Hematopoietic multipotent progenitor cell treated with erythropoietin and hydrocortisone succinate and interleukin-3 and kit ligand, for 6 days (in vitro differentiated cells): ENCODE measurements around the gene RAPGEF6.
"Not testable (repeated sequence)": the region's sequence is repeated elsewhere in the genome, so short reads cannot be mapped to it uniquely, and the experiment has no call there.

Experiments
- DNase-seq: peaks from one replicate; pipeline ENCODE4 v3.0.0-alpha.2; 2015

Gene RAPGEF6

DNA sequence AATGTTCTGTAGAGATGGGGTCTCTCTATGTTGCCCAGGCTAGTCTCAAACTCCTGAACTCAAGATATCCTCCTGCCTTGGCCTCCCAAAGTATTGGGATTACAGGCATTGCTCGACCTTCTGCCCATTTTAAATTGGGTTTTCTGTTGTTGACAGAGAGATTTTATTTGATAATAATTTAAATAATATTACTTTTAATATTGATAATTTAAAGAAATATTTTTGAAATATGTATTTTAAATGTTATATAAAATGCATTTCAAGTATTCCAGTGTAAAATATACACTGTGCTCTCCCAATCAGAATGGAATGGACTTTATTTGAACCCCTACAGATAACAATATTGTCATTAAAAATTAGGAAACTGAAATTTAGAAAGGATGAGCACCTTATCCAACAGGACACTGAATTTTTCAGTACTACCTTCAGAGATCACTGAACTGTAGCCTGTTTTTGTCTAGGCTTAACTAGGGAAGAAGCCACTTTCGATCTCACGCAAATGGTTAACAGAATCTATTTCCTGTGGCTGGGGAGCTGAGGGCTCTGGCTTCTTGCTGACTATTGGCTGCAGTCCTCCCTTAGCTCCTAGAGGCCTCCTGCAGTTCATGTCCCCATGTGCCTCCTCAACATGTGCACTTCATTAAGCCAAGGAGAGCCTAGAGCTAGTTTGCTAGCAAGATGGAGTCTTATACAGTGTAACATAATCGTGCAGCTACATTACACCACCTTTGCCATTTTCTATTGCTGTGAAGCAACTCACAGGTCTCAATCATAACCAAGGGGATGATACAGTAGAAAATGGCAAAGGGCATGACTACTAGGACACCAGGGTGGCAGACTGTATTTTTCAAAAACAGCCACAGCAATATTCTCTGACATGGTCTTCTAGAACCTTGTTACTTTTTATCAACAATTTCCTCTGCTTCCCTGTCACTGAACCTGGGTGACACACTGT is 221.1 kb downstream of the RAPGEF6 start:
- DNase-seq, result no peak

DNA sequence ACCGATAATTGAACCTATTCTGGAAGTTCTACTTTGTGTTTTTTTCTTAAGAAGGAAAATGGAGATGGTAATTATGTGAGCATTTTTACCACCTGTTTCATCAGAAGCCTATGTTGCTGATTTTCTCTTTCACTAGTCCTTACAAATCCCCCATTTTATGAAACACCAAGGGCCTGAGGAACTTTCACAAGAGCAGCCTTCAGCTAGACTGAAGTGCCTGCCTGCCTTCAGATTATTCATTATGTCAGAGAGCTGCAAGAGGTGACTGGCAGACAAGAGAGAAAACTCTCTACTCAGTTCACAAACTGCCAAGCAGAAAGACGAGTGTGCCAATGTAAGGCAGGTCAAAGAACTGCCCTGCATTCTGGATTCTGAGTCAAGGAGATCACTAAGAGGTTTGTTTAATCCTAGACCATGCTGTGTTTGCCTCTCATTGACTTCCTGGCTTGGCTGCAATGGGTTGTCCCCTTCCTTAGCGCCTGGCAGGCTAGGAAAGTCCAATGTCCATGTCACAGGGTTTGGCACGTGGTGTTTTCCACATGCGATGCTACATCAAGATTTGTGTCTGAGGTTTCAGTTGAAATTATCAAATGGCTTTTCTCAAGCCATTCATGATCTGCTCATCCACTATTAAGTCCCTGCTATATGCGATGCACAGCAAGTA is 227.9 kb downstream of the RAPGEF6 start:
- no peak for DNase-seq

DNA sequence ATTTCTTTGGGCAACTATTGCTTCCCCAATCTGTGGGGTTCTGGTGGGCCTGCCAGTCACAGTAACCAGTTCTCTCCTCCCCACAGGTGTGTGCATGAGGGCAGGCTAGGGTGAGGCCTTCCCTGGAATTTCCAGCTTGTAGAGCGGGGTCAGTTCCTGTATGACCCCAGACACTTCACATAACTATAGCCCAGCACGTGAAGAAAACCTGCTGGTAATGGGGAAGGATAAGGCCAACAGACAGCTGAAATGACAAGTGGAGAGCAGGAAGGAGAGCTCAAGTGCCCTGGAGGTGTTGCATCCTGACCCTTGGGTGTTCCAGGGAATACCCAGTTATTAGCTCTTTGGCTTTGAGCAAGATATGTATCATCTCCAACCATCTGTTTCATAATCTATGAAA is 229.0 kb downstream of the RAPGEF6 start:
- no peak for DNase-seq

DNA sequence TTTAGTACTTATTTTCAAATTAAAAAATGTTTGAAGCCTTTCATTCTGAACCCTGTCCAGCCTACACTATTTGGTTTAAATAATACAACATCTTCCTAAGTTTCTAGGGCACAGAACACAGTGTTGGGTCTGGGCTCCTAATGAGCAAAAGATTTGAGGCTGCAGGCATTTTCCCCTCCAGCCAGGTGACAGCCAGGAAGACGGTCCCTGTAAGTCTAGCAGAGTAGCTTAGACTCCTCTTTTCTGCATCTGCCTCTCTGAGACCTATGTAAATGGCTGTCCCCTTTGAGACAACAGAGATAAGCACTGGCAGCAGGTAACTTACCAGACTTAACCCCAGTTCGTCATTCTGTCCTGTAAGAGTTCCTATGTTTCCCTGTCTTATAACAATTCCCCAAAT is 229.4 kb downstream of the RAPGEF6 start:
- DNase-seq, result no peak

DNA sequence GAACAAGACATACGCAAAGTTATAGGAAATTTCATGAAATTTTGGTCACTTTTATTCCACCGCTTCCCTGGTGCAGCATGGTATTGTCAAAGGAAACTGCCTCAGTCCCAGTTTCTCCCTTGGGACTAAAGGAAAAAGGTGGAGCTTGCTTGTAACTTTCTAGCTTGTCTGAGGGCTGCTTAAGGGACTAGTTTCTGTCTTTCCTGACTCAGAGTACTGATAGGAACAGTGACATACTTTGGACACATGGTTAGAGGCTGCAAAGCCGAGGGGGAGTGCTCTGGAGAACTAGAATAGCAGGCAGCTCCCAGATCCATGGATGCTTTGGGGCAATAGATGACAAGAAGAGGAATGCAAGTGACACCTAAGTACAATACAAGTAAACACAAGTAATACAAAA is 234.4 kb downstream of the RAPGEF6 start:
- no peak for DNase-seq

DNA sequence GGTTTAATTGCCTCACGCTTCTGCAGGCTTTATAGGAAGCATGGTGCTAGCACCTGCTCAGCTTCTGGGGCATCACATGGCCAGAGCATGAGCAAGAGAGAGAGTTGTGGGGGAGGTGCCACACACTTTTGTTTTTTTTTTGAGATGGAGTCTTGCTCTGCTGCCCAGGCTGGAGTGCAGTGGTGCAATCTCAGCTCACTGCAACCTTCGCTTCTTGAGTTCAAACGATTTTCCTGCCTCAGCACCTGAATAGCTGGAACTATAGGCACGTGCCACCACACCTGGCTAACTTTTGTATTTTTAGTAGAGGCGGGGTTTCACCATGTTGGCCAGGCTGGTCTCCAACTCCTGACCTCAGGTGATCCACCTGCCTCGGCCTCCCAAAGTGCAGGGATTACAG is 236.0 kb downstream of the RAPGEF6 start:
- DNase-seq, result not testable (repeated sequence)

DNA sequence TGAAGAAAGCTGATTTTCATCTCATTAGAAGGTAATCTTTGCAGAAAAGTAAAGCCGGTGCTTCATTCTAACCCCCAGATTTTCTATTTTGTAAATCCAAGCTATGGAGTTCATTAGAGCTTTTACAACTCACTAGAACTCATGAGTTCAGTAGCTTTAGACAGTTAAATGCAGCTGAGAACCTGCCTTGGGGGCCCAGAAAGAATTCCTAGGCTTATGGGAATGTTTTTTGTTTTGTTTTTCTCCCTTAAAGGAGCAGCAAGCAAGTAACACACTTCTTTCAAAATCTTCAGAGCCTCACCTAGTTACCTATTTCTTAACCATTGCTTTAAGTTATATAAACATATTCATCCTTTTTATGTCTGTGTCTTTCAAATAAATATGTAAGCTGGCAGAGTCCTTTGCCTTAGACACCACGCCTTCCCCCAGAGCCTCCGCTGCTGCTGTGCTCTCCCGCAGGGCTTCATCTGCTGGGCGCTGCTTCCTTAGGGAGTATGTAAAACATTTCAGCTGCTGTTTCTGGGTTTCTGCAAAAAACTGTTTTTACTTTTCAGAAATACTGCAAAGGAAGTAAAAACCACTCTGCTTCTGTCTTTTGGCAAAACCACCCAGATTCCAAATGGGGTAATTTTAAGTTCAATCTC is 238.3 kb downstream of the RAPGEF6 start:
- DNase-seq, result no peak

DNA sequence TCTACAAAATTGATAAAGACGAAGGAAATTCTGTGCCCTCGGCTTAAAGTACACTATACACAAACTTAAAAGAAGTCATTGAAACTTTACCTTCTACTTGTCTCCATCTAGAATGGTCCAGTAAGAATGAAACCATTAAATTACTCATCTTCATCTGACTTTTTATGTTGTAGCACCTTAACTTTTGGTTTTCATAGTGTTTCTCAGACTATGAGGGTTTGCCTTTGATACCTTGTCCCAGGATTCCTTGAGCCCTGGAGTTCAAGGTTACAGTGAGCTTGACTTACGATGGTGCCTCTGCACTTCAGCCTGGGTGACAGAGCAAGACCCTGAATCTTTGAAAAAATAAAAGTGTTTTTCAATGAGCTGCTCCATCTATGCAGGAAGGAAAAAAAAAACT is 239.0 kb downstream of the RAPGEF6 start:
- DNase-seq, result no peak

DNA sequence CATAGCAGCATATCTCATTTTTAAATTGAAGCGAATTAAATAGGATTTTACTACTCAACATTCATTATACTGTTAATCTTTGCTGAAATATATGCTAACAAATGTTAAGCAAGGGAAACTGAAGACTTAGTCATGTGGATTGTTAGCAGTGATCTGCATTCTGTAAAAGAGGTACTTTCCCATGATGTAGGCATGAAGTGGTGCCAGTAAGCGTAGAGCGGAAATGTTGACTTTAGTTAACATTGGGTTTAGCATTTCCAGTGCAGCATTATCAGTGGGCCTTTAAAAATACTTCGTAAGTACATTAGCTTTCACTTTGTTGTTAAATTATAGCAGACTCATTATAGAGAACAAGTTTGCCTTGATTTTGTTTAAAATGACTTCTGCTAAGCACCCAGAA is 240.9 kb downstream of the RAPGEF6 start:
- no peak for DNase-seq

DNA sequence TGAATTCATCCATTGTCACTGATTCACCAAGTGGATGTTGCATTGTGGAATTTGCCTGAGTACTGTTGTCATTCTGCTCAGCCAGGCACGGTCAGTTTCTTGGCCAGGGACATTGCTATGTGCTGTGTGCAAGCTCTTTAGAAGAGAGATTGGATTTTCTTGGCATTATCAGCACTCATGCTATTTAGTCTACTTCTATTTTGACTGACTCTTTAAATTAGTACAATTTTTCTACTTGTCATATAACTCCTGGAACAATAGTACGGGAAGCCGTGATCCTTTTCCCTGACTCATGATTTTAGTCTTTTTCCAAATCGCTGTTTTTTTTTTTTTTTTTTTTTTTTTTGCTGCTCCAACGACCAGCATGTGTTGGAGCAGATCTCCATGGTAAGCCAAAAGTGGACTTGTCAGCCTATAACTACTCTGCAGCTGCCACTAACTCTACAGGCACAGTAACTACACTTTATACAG is 241.5 kb downstream of the RAPGEF6 start:
- DNase-seq, result no peak

DNA sequence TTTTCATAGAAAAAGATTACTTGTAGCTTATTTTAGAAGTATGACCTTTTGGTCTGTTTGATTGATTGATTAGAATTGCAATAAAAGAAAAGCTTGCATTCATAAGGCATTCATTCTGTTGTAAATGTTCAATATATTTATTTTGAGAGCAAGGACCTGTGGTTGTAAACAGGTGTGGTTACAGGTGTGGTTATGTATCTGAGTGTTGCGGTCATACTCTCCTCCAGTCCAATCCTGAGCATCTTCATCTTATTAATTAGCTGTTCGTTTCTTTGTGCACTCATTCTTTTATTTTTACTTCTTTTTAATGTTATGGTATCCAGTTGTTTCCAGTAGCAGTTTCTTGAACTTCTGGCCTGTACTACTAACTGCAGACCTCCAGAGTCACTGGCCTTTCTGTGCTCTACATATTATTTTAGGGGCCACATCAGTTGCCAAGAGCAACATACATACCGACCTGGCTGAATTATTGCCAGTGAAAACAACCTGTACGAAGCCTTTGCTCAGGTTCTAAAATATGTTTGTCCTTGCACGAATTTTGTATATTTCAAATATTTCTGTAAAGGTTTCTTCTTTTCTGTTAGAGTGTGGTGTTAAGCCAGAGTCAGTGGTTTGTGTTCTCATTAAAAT is 242.4 kb downstream of the RAPGEF6 start:
- DNase-seq, result no peak

DNA sequence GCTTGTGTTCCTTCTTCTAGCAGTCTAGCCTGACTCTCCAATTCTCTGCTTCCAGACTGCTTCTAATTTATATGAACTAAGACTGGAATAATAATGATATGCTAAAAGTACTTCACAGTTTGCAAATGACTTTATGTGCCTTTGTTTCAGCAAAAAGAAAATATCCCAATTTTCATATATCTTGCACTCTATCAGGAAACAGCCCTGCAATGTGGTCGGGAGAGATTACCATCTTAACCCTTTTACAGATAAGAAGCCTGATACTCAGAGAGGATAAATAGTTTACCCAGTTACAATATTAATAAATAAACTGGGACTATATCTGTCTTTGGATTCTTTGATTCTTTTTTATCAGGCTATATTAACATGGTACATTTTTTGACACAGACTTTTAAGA is 245.2 kb downstream of the RAPGEF6 start:
- no peak for DNase-seq

DNA sequence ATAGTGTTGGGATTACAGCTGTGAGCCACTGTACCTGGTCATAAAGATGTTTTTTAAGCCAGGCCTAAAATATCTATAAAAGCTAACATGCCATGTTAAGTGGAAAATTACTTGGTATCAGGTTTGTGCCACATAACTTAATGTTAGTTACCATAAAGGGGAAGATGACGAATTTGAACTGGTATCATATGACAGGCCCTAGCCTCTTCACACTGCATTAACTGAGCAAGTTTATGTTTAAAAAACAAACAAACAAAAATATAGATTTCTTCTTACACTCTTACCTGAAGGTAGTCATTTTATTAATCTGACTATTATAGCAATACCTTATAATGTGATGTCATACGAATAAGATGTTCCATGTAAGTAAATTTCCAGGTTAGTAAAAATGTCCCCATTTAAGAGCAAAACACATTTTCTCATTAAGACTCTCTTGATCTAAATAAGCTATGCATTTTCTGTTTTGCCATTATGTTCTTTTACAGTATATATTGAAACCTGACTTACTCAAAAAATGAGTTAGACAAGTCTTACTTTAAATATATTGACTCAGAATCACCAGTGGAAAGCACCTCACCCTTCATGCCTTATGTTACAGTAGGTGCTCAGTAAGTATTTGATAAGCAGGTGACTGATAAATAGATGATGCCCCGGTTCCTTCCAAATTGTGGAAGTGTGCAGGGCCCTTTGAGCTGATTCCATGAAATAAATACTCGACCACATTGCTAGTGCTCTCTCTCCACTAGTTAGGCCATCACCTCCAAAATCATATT is 245.7 kb downstream of the RAPGEF6 start:
- DNase-seq, result no peak

DNA sequence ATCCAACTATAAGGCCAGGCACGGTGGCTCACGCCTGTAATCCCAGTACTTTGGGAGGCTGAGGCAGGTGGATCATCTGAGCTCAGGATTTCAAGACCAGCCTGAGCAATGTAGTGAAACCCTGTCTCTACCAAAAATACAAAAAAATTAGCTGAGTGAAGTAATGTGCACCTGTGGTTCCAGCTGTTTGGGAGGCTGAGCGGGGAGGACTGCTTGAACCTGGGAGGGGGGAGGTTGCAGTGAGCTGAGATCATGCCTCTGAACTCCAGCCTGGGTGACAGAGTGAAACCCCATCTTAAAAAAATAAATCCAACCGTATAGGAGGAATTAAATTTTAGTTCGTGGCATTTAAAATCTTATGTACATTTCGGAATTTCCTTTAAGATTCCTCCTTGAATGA is 247.8 kb downstream of the RAPGEF6 start:
- no peak for DNase-seq

DNA sequence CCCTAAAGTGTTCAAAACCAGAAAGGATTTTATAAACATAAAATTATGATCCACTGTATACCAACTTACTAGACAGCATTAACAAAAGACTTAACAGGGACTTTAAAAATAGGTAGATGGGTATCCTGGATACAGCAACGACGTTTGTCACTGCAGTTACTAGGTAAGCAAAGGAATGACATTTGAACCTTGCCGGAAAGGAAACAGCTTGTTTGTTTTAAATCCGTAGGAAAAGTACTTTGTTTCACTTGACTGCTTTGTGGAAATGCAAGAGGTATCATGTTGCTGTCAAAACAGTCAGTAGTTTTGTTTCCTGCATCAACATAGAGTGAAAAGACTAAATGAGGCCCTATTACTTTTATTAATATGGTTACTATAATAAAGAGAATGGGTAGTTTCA is 248.2 kb downstream of the RAPGEF6 start:
- no peak for DNase-seq

DNA sequence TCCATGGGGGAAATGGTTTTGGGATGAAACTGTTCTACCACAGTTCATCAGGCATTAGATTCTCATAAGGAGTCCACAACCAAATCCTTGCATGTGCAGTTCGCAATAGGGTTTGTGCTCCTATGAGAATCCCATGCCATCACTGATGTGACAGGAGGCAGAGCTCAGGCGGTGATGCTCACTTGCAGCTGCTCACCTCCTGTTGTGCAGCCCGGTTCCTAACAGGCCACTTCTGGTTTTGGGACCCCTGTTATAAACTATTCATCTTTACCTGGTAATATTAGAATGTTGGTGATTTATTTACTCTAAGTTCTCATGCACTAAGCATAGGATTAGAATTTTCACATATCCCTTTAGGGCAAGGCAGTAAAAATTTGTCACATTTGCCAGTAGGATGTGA is 248.9 kb downstream of the RAPGEF6 start:
- DNase-seq, result no peak

DNA sequence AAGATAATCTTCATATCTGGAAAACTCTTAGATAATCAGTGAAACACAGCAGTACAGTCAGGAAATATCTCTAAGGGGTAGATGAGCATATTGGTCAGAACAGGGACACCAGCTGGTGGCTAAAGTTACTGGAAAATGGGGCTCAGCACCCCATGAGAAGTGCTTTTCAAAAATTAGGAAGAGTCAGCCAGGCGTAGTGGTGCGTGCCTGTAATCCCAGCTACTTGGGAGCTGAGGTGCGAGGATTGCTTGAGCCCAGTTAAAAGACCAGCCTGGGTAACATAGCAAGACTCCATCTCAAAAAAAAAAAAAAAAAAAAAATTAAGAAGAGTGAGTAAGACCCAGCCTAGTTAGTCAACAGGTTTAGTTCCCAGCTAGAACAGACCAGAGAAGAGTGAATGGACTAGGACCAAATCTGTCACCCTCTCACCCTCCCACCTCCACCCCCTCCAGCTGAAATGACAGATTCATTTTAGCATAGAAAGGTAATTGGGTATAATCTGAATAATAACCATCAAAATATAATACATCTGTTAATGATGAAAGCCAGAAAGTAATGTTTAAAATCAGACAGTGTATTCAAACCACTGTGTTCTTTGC is 250.3 kb downstream of the RAPGEF6 start:
- no peak for DNase-seq

DNA sequence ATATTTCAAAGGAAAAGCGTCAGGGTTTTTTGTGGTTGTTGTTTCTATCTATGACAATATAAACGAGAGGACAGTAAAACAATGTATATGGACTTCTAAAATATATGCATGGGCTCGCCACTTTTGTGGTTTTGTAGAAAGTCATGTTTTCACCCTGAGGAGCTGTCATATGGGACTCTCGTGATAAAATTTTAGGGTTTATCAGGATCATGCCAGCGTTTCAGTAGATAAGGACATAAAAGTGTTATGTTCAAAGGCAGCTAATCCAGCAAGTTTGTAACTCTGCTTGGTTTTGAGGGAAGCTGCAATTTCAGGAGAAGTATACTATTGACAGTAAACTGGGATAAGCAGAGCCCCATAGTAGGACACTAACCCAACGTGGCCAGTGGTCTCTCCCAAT is 250.9 kb downstream of the RAPGEF6 start:
- peak; percentile 83 for DNase-seq

DNA sequence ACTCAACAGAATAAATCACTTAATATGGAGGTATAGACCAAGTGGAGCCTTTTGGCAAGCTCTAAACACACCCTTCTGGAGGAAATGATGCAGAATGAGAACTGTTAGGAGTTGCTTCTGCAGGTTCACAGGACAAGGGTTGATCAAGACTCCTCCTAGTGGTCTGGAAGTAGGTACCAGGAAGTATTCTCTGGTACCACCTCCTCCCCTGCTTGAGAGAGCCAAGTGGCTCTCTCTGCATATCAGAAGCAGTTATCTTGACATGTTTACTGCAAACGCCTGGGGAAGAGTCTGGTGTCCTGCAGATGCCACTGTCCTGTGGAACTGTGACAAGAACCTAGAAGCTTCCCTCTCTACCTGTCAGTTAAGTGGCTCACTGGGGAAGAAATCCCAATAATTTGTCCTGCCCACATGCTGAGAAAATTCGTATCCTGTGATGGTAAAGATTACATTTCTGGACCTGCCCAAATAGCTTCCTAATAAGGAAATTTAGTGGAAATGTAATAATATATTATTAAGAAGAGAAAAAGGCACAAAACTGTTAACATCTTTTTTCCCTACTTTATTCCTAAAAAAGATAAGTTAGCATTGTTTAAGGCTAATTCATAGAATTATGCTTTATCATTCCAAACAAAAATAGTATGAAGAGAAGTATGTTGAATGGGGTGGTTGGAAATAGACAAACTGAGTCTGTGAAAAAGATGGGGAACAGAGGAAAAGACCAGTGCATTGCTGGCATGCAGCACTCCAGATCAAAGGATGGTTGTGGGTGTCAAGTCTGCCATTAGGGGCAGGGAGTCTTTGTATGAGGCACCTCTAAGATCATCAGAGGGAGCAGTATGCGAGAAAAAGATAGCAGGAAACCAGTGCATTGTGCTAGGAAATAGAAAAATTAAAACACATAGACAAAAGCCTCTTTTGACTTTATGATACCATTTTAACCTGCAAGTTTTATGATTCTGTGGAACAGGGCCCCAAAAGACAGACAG is 252.3 kb downstream of the RAPGEF6 start:
- DNase-seq, result peak; percentile 96

DNA sequence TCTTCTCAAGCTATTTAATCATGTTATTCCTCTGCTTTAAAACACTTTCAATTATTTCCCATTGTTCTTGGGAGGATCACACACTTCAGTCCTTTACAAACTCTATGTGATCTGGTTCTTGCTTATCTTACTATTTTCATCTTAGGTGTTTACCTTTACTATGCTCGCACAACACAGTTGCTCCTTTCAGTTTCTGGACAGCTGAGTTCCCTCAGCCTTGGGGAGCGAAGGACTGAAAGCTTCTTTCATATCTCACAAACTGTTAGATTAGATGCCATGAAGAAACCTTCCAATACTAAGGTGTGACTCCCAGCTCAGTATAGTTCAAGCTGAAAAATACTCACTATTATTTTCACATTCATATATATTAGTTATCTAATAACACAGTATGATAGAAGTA is 253.3 kb downstream of the RAPGEF6 start:
- no peak for DNase-seq

DNA sequence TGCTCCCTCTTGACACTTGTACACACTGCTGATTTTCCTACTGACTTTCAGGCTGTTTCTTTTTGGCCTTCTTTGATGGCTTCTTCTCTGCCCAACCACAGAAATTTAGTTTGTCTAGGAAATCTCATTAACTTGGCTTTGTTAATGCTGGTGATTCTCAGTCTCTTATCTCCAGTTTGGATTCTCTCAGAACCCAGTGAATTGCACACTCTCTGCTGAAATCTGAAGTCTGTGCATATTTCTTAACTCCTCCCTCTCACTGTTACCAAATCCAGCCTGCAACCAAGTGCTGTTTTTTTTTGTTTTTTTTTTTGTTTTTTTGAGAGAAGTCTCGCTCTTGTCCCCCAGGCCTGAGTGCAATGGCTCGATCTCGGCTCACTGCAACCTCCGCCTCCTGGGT is 254.0 kb downstream of the RAPGEF6 start:
- DNase-seq, result peak; percentile 52
